ENCODE results near the gene COPB2.

The COPB2 gene

DNA sequence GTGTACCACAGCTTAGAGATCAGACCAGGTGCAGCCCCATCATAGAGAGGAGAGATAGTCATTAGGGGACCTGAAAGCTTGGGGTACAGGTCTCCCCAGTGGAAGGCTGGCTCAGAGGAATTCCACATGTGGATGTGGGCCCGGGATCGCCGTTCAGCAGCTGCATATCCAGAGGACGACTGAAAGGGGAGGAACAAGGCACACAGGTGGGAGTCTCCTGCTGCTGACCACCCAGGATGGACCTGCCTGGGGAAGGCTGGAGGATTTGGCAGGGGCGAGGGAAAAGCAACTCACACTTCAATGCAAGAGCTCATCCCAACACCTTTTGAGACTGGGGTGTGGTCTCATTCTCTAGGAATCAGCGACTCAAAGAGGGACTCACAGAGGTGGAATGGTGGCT is 70.6 kb downstream of the COPB2 start:
- no peak for DNase-seq (ENCODE audit: low read depth, low spot score)

DNA sequence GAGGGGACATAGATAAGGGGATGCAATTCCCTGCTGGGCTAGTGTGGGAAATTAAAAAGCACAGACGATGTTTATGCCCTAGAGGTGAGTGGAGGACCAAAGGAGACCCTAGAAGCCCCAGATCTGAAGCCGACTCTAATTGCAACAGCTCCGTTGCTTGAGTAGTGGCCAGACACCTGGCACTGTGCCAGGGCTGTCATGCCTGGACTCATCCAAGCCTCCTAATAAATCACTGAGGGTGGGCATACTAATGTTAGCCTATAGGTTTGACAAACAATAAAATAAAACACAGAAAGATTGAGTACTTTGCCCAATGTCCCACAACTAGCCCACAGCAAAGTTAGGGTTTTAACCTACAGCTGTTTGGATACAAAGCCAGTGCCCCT is 71.0 kb downstream of the COPB2 start:
- in situ Hi-C loops (cut with HindIII; ENCODE audit: low sequenced_read_pairs), result loop anchor here (25.0 kb wide), 1 partner anchor 206 kb away; no protein-coding TSS in a partner anchor
- TF ChIP-seq, protein P1, sequence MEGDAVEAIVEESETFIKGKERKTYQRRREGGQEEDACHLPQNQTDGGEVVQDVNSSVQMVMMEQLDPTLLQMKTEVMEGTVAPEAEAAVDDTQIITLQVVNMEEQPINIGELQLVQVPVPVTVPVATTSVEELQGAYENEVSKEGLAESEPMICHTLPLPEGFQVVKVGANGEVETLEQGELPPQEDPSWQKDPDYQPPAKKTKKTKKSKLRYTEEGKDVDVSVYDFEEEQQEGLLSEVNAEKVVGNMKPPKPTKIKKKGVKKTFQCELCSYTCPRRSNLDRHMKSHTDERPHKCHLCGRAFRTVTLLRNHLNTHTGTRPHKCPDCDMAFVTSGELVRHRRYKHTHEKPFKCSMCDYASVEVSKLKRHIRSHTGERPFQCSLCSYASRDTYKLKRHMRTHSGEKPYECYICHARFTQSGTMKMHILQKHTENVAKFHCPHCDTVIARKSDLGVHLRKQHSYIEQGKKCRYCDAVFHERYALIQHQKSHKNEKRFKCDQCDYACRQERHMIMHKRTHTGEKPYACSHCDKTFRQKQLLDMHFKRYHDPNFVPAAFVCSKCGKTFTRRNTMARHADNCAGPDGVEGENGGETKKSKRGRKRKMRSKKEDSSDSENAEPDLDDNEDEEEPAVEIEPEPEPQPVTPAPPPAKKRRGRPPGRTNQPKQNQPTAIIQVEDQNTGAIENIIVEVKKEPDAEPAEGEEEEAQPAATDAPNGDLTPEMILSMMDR (IDR thresholded peaks at IDR 0.05; ENCODE audit: low read depth, low read length), result no peak
- no peak for DNase-seq (ENCODE audit: low read depth, low spot score)
- H3K4me3 ChIP-seq (ENCODE audit: low read depth, low read length), result no peak overlapping the region

More for the DNA sequence above, 70.6 kb downstream of the COPB2 start:
- H3K4me3 ChIP-seq (ENCODE audit: low read depth, low read length), result no peak overlapping the region
- TF ChIP-seq, protein P1 (IDR thresholded peaks at IDR 0.05; ENCODE audit: low read depth, low read length), result no peak
- in situ Hi-C loops (cut with HindIII; ENCODE audit: low sequenced_read_pairs), result loop anchor here (25.0 kb wide), 1 partner anchor 207 kb away; no protein-coding TSS in a partner anchor

DNA sequence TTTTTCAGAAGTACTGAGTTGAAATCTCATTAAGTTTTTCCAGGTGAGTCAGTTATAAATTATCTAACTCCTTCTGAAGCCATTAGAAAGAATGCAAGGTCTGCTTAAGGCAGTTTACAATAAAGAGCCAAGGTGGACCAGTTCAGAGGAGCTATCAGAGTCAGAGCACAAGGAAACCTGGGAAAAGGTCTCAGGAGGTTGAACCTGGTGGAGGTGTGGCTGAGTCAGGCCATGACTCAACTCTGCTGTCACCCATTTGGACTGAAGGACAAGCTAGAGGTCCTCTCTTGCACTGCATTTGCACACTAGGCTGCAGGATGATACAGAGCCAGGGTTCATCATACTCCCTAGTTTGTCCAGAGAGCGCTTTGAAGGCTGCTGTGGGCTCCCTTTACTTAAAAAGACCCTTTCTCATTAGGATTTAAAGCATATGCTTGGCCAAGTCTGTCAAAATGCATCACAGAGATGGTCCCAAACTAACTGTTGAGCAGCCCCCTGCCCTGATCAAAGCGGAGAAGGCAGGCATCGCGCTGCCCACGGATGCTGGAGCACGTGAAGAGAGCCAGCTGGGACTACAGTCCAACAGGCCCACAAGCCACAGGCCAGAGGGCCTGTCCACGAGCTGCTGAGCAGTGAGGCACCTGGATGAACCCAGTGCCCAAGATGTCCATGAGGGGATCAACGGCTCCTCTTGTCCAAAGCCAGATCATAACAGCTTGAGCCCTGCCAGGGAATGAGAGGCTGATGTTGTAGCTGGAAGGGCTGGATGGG is 71.6 kb downstream of the COPB2 start:
- in situ Hi-C loops (cut with HindIII; ENCODE audit: low sequenced_read_pairs), result loop anchor here (25.0 kb wide), 1 partner anchor 206 kb away; no protein-coding TSS in a partner anchor
- H3K4me3 ChIP-seq (ENCODE audit: low read depth, low read length), result no peak overlapping the region
- no peak for DNase-seq (ENCODE audit: low read depth, low spot score)
- TF ChIP-seq, protein P1 (IDR thresholded peaks at IDR 0.05; ENCODE audit: low read depth, low read length), result no peak

DNA sequence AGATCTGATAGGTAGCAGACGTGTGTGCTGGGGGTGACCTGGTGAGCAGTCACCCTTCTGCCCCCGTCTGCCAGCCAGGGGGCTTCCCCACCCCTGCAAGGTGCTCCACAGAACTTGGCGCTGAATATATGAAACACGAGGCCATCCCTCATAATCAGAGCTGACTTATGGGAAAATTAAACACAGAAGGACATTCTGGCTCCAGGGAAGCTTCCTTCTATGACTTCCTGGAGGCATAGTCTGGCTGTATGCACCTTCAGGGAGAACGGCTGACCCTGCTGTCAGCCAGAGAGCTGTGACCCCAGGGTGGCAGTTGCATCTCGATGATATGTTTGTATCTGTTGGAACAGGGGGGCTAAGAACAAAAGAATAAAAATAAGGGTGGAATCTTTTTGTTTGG is 72.2 kb downstream of the COPB2 start:
- in situ Hi-C loops (cut with HindIII; ENCODE audit: low sequenced_read_pairs), result loop anchor here (25.0 kb wide), 1 partner anchor 205 kb away; no protein-coding TSS in a partner anchor
- TF ChIP-seq, protein P1 (IDR thresholded peaks at IDR 0.05; ENCODE audit: low read depth, low read length), result no peak
- DNase-seq (ENCODE audit: low read depth, low spot score), result no peak
- H3K4me3 ChIP-seq (ENCODE audit: low read depth, low read length), result no peak overlapping the region

DNA sequence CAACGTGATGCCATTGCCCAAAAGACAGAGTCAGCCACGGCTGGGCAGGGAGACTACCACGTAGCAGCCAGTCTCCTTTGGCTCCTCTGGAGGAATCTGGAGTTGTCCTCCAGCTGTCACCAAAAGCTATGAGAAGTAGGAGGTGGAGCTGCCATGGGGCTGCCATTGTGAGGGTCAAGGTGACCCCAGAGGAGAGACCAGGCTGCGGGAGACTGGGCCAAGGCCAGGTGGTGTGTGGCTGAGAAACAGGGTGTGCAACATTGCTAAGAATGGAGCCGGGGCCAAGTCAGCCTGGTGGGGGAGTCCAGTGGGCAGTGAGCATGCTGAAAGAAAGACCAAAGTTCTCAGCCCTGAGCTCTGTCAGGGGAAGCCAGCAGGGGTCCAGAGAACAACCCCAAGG is 75.5 kb downstream of the COPB2 start:
- in situ Hi-C loops (cut with HindIII; ENCODE audit: low sequenced_read_pairs), result loop anchor here (25.0 kb wide), 1 partner anchor 202 kb away; no protein-coding TSS in a partner anchor
- DNase-seq (ENCODE audit: low read depth, low spot score), result no peak
- TF ChIP-seq, protein P1 (IDR thresholded peaks at IDR 0.05; ENCODE audit: low read depth, low read length), result no peak
- no peak overlapping the region for H3K4me3 ChIP-seq (ENCODE audit: low read depth, low read length)

DNA sequence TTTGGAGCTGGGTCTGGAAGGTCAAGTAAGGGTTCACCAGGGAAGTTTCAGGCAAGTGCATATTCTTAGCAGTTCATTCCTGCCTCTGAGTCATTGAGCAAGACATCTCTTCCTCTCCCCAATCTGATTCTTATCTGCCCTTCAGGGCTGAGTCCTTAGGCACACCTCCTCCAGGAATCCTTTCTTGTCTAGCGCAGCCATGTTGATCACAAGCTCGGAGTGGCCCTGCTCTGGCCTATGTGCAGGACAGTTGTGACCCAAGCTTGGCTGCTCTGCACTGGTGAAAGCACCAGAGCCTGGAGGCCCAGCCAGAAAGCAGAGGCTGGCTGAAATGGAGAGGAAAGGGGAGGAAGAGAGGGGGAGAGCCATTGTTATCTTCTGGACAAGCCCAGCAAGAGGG is 76.5 kb downstream of the COPB2 start:
- in situ Hi-C loops (cut with HindIII; ENCODE audit: low sequenced_read_pairs), result loop anchor here (25.0 kb wide), 1 partner anchor 201 kb away; no protein-coding TSS in a partner anchor
- TF ChIP-seq, protein P1 (IDR thresholded peaks at IDR 0.05; ENCODE audit: low read depth, low read length), result no peak
- no peak overlapping the region for H3K4me3 ChIP-seq (ENCODE audit: low read depth, low read length)
- no peak for DNase-seq (ENCODE audit: low read depth, low spot score)

Measured in astrocyte of the spinal cord (primary cell).